Measurements from ENCODE around the gene ZFHX3. TPM values are rescaled to one million over a fixed set of nuclear protein-coding genes. Genes with fewer than 3 reads are reported as not detected.

ZFHX3 gene
- total and polyA plus RNA-seq, 9 of the 15 experiments (the other 6 are each of a cell fraction or from before 2014, with no cell fraction given): 0.01 to 0.23 (median 0.06) TPM; not detected in 4

GRCh38 chr16:72961115-72961832 is 86.7 kb downstream of the ZFHX3 start:
- H4K20me1 ChIP-seq (replicated peaks; ENCODE audit: control insufficient read depth, insufficient read depth, low read length): no peaks in the 10 kb centered on the region
- H3K79me2 ChIP-seq (ENCODE audit: control insufficient read depth, insufficient read depth, low read length): no peaks in the 10 kb centered on the region
- WGBS (ENCODE audit: insufficient coverage, low coverage, missing lambda C conversion rate): 5% methylated on average over 20 of the region's 20 CpGs
- DNase-seq (ENCODE audit: extremely low read depth in 1 of 4, low spot score in 3 of 4) (peak in 3 of 4 experiments; percentile 16 to 27 (median 23)), ATAC-seq (no peak), FAIRE-seq (no peak)
- no TSS peak for BruUV-seq (replicated peaks)
- ChIA-PET POLR2A (interaction anchor here (0.5 to 0.6 kb wide), 2 partner anchors 9 to 1522 kb away, joined by 3 read pairs; no protein-coding TSS in a partner anchor), CTCF (ENCODE audit: low intra/inter-chr PET ratio) (no interaction called here)
- in situ Hi-C loops (cut with MboI): no loop called here
- H3K9ac ChIP-seq (ENCODE audit: insufficient read depth in 1 of 2, low read depth in 2 of 2, low read length in 2 of 2): no peak overlapping the region
- intact Hi-C loops (cut with micrococcal nuclease): no loop called here
- no peaks in the 10 kb centered on the region for H3K9me1 ChIP-seq (ENCODE audit: control insufficient read depth, insufficient read depth, low read length)
- H3K36me3 ChIP-seq (ENCODE audit: control insufficient read depth, insufficient read depth, low read length): no peaks in the 10 kb centered on the region
- no peaks in the 10 kb centered on the region for H3K9me3 ChIP-seq (replicated peaks; ENCODE audit: control insufficient read depth, insufficient read depth, low read depth, low read length)
- no peak overlapping the region for H3K4me2 ChIP-seq (ENCODE audit: insufficient read depth, low read length)
- peaks cover 47 to 67% of the 10 kb centered on the region in 2 experiments for H3K27me3 ChIP-seq (ENCODE audit: control insufficient read depth in 2 of 2, insufficient read depth in 2 of 2, low read length in 2 of 2)
- no peaks in the 10 kb centered on the region; a peak in 1 of 5 replicates for H3K4me1 ChIP-seq (replicated peaks in 1 of 2; ENCODE audit: control insufficient read depth in 2 of 2, insufficient read depth in 2 of 2, low read length in 2 of 2)
- H2AFZ ChIP-seq (ENCODE audit: low read depth, low read length): no peak overlapping the region
- no peak overlapping the region for H3K4me3 ChIP-seq
- H3K27ac ChIP-seq (ENCODE audit: extremely low read depth, low read depth, low read length): no peak overlapping the region
- no peak for TF ChIP-seq MYC (IDR thresholded peaks at IDR 0.05; ENCODE audit: low read depth, low read length)
- no peak for TF ChIP-seq MYC (CRISPR knock-in tag; IDR thresholded peaks at IDR 0.05; ENCODE audit: borderline replicate concordance, low read depth)
- no peak for TF ChIP-seq BMI1 (IDR thresholded peaks at IDR 0.05; ENCODE audit: low read length)
- TF ChIP-seq SRSF3 (IDR thresholded peaks at IDR 0.05; ENCODE audit: insufficient read depth, low read length): no peak
- TF ChIP-seq XRCC5 (IDR thresholded peaks at IDR 0.05; ENCODE audit: low read depth, low read length): no peak
- TF ChIP-seq GABPA (tag; conservative IDR thresholded peaks at IDR 0.05; ENCODE audit: low read depth): no peak
- TF ChIP-seq ATF1 (CRISPR knock-in tag; IDR thresholded peaks at IDR 0.05): no peak
- TF ChIP-seq ATF1 (tag; IDR thresholded peaks at IDR 0.05): no peak
- TF ChIP-seq MBD1 (CRISPR knock-in tag; IDR thresholded peaks at IDR 0.05): no peak
- no peak for TF ChIP-seq ZC3H4 (CRISPR knock-in tag; IDR thresholded peaks at IDR 0.05; ENCODE audit: borderline replicate concordance)
- peak; percentile 52 for TF ChIP-seq ZNF384 (IDR thresholded peaks at IDR 0.05; ENCODE audit: low read depth, low read length)
- TF ChIP-seq ZBTB17 (CRISPR knock-in tag; IDR thresholded peaks at IDR 0.05): no peak
- peak in 1 of 3 experiments; percentile 7; a peak in 2 of 6 replicates for TF ChIP-seq CTCF (IDR thresholded peaks at IDR 0.05 in 2 of 3, conservative IDR thresholded peaks at IDR 0.05 in 1 of 3; ENCODE audit: insufficient read depth in 2 of 3, low read depth in 1 of 3, low read length in 3 of 3)
- TF ChIP-seq ELK3 (CRISPR knock-in tag; IDR thresholded peaks at IDR 0.05): no peak
- TF ChIP-seq ZNF444 (CRISPR knock-in tag; IDR thresholded peaks at IDR 0.05): no peak
- TF ChIP-seq FIP1L1 (IDR thresholded peaks at IDR 0.05; ENCODE audit: low read depth, low read length, poor library complexity, severe bottlenecking): no peak

Measured in K562 (cell line).